Measurements from ENCODE around the gene SPATA45.

DNA sequence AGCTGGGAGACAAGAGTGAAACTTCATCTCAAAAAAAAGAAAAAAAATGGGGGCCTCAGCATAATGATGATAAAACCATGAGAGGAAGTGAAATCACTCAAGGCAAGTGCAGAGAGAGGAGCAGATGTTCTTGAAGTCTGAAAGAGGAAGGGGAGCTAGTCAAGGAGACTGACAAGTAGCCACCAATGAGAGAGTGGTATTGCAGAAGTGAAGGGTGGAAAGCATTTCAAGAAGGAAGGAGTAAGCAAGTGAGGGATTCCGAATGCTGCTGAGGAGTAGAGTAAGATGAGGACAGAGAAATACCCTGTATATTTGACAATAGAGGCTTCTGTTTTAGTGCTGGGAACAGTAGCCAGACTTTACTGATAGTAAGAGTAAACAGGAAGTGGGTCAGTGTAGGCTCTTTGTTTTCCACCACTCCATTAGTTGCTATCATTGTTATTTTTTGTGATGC, 52.9 kb downstream of the SPATA45 start:
- TF ChIP-seq, protein P1, sequence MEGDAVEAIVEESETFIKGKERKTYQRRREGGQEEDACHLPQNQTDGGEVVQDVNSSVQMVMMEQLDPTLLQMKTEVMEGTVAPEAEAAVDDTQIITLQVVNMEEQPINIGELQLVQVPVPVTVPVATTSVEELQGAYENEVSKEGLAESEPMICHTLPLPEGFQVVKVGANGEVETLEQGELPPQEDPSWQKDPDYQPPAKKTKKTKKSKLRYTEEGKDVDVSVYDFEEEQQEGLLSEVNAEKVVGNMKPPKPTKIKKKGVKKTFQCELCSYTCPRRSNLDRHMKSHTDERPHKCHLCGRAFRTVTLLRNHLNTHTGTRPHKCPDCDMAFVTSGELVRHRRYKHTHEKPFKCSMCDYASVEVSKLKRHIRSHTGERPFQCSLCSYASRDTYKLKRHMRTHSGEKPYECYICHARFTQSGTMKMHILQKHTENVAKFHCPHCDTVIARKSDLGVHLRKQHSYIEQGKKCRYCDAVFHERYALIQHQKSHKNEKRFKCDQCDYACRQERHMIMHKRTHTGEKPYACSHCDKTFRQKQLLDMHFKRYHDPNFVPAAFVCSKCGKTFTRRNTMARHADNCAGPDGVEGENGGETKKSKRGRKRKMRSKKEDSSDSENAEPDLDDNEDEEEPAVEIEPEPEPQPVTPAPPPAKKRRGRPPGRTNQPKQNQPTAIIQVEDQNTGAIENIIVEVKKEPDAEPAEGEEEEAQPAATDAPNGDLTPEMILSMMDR (IDR thresholded peaks at IDR 0.05): no peak
- no peak for TF ChIP-seq POLR2A (IDR thresholded peaks at IDR 0.05)
